Heart left ventricle (tissue), 16 donors: ENCODE data around the gene TKFC. TPM values are rescaled to one million over a fixed set of nuclear protein-coding genes. Genes with fewer than 3 reads are reported as not detected.

Experiments
- ATAC-seq, 4 donors: fragments of 200-7000 bp; cut with Tn5 transposase; one replicate each; pipeline ENCODE4 v1.9.1; 2020 to 2022; ENCODE audit warnings: moderate library complexity in 4 of 4, mild to moderate bottlenecking in 3 of 4, moderate number of reproducible peaks in 1 of 4
- DNase-seq, 5 donors: peaks; one replicate each; pipeline ENCODE4 v3.0.0-alpha.2; 2020
- H3K27ac ChIP-seq, 12 donors: fragments of 200-600 bp; sonication (generic) in 4 of 12; one replicate each; pipeline versions ENCODE4 v1.5.0 to v1.8.0; 2016 to 2022; ENCODE audit warnings: mild to moderate bottlenecking in 2 of 12
- H3K27me3 ChIP-seq, 9 donors: fragments of 200-600 bp; sonication (generic) in 2 of 9; one replicate each; pipeline versions ENCODE4 v1.5.1 to v1.8.0; 2016 to 2022; ENCODE audit warnings: mild to moderate bottlenecking in 3 of 9
- H3K36me3 ChIP-seq, 9 donors: fragments of 200-600 bp; sonication (generic) in 2 of 9; one replicate each; pipeline versions ENCODE4 v1.5.0 to v1.8.0; 2018 to 2022; ENCODE audit warnings: mild to moderate bottlenecking in 2 of 9
- H3K4me1 ChIP-seq, 12 donors: fragments of 200-600 bp; sonication (generic) in 4 of 12; one replicate each; pipeline versions ENCODE4 v1.5.0 to v1.8.0; 2016 to 2022; ENCODE audit warnings: mild to moderate bottlenecking in 3 of 12
- H3K4me3 ChIP-seq, 12 donors: fragments of 200-600 bp; sonication (generic) in 4 of 12; one replicate each; pipeline versions ENCODE4 v1.5.0 to v1.8.0; 2017 to 2022; ENCODE audit warnings: mild to moderate bottlenecking in 9 of 12, moderate library complexity in 4 of 12
- H3K9me3 ChIP-seq, 12 donors: fragments of 200-600 bp; sonication (generic) in 4 of 12; one replicate each; pipeline versions ENCODE4 v1.5.0 to v1.8.0; 2016 to 2022; ENCODE audit warnings: mild to moderate bottlenecking in 1 of 12
- CTCF ChIP-seq, 12 donors: fragments of 200-600 bp; sonication (generic) in 4 of 12; IDR thresholded peaks; one replicate each; pipeline versions ENCODE4 v1.5.0 to v1.8.0; 2018 to 2022; ENCODE audit warnings: antibody characterized with exemption in 12 of 12, mild to moderate bottlenecking in 5 of 12
- POLR2A ChIP-seq, 2 donors: fragments of 450-650 bp; IDR thresholded peaks; one replicate each; pipeline ENCODE4 v1.6.1; 2017; ENCODE audit warnings: antibody characterized with exemption in 2 of 2, mild to moderate bottlenecking in 2 of 2, moderate library complexity in 2 of 2
- WGBS, 4 donors: extraction: QIAGEN DNeasy Blood & Tissue Kit in 2 of 4; methylation state at CpG; one replicate each; pipeline versions ENCODE4 v1.1.5 to v1.1.7; 2013 to 2018; 5-methylcytosine and 5-hydroxymethylcytosine counted together
- intact Hi-C, 10 donors: fragments of 100-400 bp; cut with DNase I; formaldehyde crosslinking; loops; one replicate each; pipeline versions ENCODE4 v1.11.1 to v1.14.2; 2022
- polyA plus RNA-seq, 2 donors: library from polyadenylated mRNA; stranded (reverse); fragments of 200-250 nt; gene quantifications; one replicate each; pipeline ENCODE4 v1.2.3, GENCODE V29; 2013
- total RNA-seq, 9 donors: library from RNA; depleted of rRNA in 2 of 9; stranded (reverse); fragments of >200 nt in 2 of 9; fragmentation: NEBNext Ultra II Directional in 3 of 9; extraction: Animal tissue kit (Norgen Biotek cat#: 25700) in 3 of 9; gene quantifications; one replicate each; pipeline versions ENCODE4 v1.1.0 to v1.2.4, GENCODE V29; 2016 to 2023
- donor health status: ischemic (EF 13 %, LVEDD 7.1; RV severe dilation, severe dysfunction).
- donor health status: healthy with polysubstance abuse.
- donor health status: DM: no; HTN: yes; CAD: no.
- donor health status: DM: no; HTN: no; CAD: no.
- donor health status: ischemic (EF 25% LVEDD 6.9; RV normal size, moderate dysfunction).
- donor health status: ischemic (EF 25% LVEDD 5.7; RV mildly dilated, moderate dysfunction).
- donor health status: healthy.
- donor health status: DM: yes; HTN: yes; CAD: no.
- donor health status: ischemic (EF 35%, LVEDD 5.7; RV mildly dilated, moderate dysfunction).
- donor health status: nonischemic (EF 11% LVEDD 7.7; RV severe dilation, severe dysfunction).
- donor health status: DM: yes; HTN: yes; CAD: no.
- donor health status: PGD.
- donor health status: ischemic (EF 29% LVEDD 5.4; RV normal size, mild dysfunction).
- donor health status: nonischemic (EF 23%, LVEDD 6.1; RV moderate dilation, normal function).

Gene TKFC
- total and polyA plus RNA-seq, 11 donors = 10.0 to 31.2 (median 16.2) TPM

GRCh38 chr11:61290905-61291690 lies 41.9 kb upstream of the TKFC start:
- Histone ChIP-seq H3K27ac (no peak overlapping the region), H3K4me1 (peaks cover 6 to 29% (median 20%) of the 10 kb centered on the region in 12 donors), H3K9me3 (no peaks in the 10 kb centered on the region), H3K4me3 (no peak overlapping the region), H3K27me3 (peaks cover 0 to 25% (median 0%) of the 10 kb centered on the region in 9 donors), H3K36me3 (no peaks in the 10 kb centered on the region)
- intact Hi-C loops = no loop called here
- DNase-seq (peak in 1 of 5 donors; percentile 35), ATAC-seq (no peak)
- WGBS, 4 donors = 89 to 96% (median 91%) methylated on average over 11 to 12 of the region's 12 CpGs
- TF ChIP-seq POLR2A (IDR thresholded peaks at IDR 0.05) (no peak), CTCF (IDR thresholded peaks at IDR 0.05) (no peak)

GRCh38 chr11:61292356-61292755 lies 40.7 kb upstream of the TKFC start:
- peaks cover 6 to 36% (median 21%) of the 10 kb centered on the region in 12 donors for H3K4me1 ChIP-seq
- peaks cover 0 to 25% (median 0%) of the 10 kb centered on the region in 9 donors for H3K27me3 ChIP-seq
- no peak overlapping the region for H3K4me3 ChIP-seq
- intact Hi-C loops = no loop called here
- no peak for ATAC-seq
- H3K36me3 ChIP-seq = no peaks in the 10 kb centered on the region
- no peaks in the 10 kb centered on the region for H3K9me3 ChIP-seq
- no peak overlapping the region for H3K27ac ChIP-seq
- TF ChIP-seq POLR2A (IDR thresholded peaks at IDR 0.05) = no peak
- TF ChIP-seq CTCF (IDR thresholded peaks at IDR 0.05) = no peak
- WGBS, 4 donors = 93 to 95% (median 95%) methylated on average over 2 of the region's 2 CpGs
- no peak for DNase-seq

- intact Hi-C loops = no loop called here
- peak overlapping the region; percentile 32 to 72 (median 58) for H3K4me3 ChIP-seq
- 1 to 2% (median 1%) methylated on average over 27 to 60 of the region's 60 CpGs for WGBS, 4 donors
- H3K36me3 ChIP-seq = peaks cover 0 to 6% (median 3%) of the 10 kb centered on the region in 9 donors
- H3K27ac ChIP-seq = peak overlapping the region in 4 of 12 donors; percentile 24 to 55 (median 26)
- no peaks in the 10 kb centered on the region for H3K9me3 ChIP-seq
- ATAC-seq (peak; percentile 24 to 64 (median 48)), DNase-seq (peak; percentile 28 to 75 (median 52))
- H3K27me3 ChIP-seq = peaks cover 0 to 25% (median 0%) of the 10 kb centered on the region in 9 donors
- TF ChIP-seq POLR2A (IDR thresholded peaks at IDR 0.05) = no peak
- no peak for TF ChIP-seq CTCF (IDR thresholded peaks at IDR 0.05)
- peaks cover 6 to 54% (median 34%) of the 10 kb centered on the region in 12 donors for H3K4me1 ChIP-seq
These were observed 38.9 kb upstream of the TKFC start for GRCh38 chr11:61293867-61294716.
